ENCODE measurements around the gene WT1.

WT1 gene

GRCh38 chr11:32454993-32455392 is 19.7 kb upstream of the WT1 start:
- Mint-ChIP-seq H3K27me3 (ENCODE audit: low read depth) (peaks cover 8% of the 10 kb centered on the region), H3K9me3 (no peaks in the 10 kb centered on the region), H3K4me1 (peaks cover 31% of the 10 kb centered on the region), H3K36me3 (ENCODE audit: low read depth) (peaks cover 23% of the 10 kb centered on the region), H3K27ac (peak overlapping the region in 1 of 3 experiments; percentile 2), H3K4me3 (no peak overlapping the region)
- no peak for TF ChIP-seq CTCF (IDR thresholded peaks at IDR 0.05; ENCODE audit: unreplicated experiment in 3 of 3)

- Mint-ChIP-seq H3K4me1 (peaks cover 51% of the 10 kb centered on the region), H3K36me3 (ENCODE audit: low read depth) (peaks cover 19% of the 10 kb centered on the region), H3K9me3 (no peaks in the 10 kb centered on the region), H3K4me3 (no peak overlapping the region), H3K27ac (peak overlapping the region in 2 of 3 experiments; percentile 66 to 74), H3K27me3 (ENCODE audit: low read depth) (peaks cover 5% of the 10 kb centered on the region)
- no peak for TF ChIP-seq CTCF (IDR thresholded peaks at IDR 0.05; ENCODE audit: unreplicated experiment in 3 of 3)
These were observed 16.5 kb upstream of the WT1 start for GRCh38 chr11:32451808-32452207.

- Mint-ChIP-seq H3K27ac (peak overlapping the region; percentile 52 to 86 (median 55)), H3K4me3 (peak overlapping the region in 1 of 3 experiments; percentile 13), H3K36me3 (ENCODE audit: low read depth) (peaks cover 15% of the 10 kb centered on the region), H3K4me1 (peaks cover 65% of the 10 kb centered on the region), H3K9me3 (no peaks in the 10 kb centered on the region), H3K27me3 (ENCODE audit: low read depth) (peaks cover 5% of the 10 kb centered on the region)
- TF ChIP-seq CTCF (IDR thresholded peaks at IDR 0.05; ENCODE audit: unreplicated experiment in 3 of 3) = no peak
These were observed 15.0 kb upstream of the WT1 start for GRCh38 chr11:32450372-32450771.

- Mint-ChIP-seq H3K4me3 (peak overlapping the region in 2 of 3 experiments; percentile 5 to 9), H3K36me3 (ENCODE audit: low read depth) (peaks cover 2% of the 10 kb centered on the region), H3K4me1 (peaks cover 63% of the 10 kb centered on the region), H3K27ac (peak overlapping the region; percentile 52 to 77 (median 69)), H3K9me3 (no peaks in the 10 kb centered on the region), H3K27me3 (ENCODE audit: low read depth) (peaks cover 8% of the 10 kb centered on the region)
- peak; percentile 40 to 54 (median 44) for TF ChIP-seq CTCF (IDR thresholded peaks at IDR 0.05; ENCODE audit: unreplicated experiment in 3 of 3)
These were observed 12.9 kb upstream of the WT1 start for GRCh38 chr11:32448232-32448631.

GRCh38 chr11:32447252-32447651 is 11.9 kb upstream of the WT1 start:
- no peaks in the 10 kb centered on the region for H3K9me3 Mint-ChIP-seq
- no peak overlapping the region for H3K4me3 Mint-ChIP-seq
- TF ChIP-seq CTCF (IDR thresholded peaks at IDR 0.05; ENCODE audit: unreplicated experiment in 3 of 3) = no peak
- peak overlapping the region; percentile 65 to 77 (median 73) for H3K27ac Mint-ChIP-seq
- H3K27me3 Mint-ChIP-seq (ENCODE audit: low read depth) = peaks cover 13% of the 10 kb centered on the region
- no peaks in the 10 kb centered on the region for H3K36me3 Mint-ChIP-seq (ENCODE audit: low read depth)
- H3K4me1 Mint-ChIP-seq = peaks cover 68% of the 10 kb centered on the region

- no peak overlapping the region for H3K4me3 Mint-ChIP-seq
- H3K9me3 Mint-ChIP-seq = no peaks in the 10 kb centered on the region
- peaks cover 1% of the 10 kb centered on the region for H3K36me3 Mint-ChIP-seq (ENCODE audit: low read depth)
- TF ChIP-seq CTCF (IDR thresholded peaks at IDR 0.05; ENCODE audit: unreplicated experiment in 3 of 3) = no peak
- peaks cover 21% of the 10 kb centered on the region for H3K27me3 Mint-ChIP-seq (ENCODE audit: low read depth)
- peaks cover 70% of the 10 kb centered on the region for H3K4me1 Mint-ChIP-seq
- peak overlapping the region; percentile 65 to 77 (median 73) for H3K27ac Mint-ChIP-seq
These were observed 10.9 kb upstream of the WT1 start for GRCh38 chr11:32446227-32446626.

Measured in nephron (organoid).